ENCODE measurements around the gene CDHR2.

DNA sequence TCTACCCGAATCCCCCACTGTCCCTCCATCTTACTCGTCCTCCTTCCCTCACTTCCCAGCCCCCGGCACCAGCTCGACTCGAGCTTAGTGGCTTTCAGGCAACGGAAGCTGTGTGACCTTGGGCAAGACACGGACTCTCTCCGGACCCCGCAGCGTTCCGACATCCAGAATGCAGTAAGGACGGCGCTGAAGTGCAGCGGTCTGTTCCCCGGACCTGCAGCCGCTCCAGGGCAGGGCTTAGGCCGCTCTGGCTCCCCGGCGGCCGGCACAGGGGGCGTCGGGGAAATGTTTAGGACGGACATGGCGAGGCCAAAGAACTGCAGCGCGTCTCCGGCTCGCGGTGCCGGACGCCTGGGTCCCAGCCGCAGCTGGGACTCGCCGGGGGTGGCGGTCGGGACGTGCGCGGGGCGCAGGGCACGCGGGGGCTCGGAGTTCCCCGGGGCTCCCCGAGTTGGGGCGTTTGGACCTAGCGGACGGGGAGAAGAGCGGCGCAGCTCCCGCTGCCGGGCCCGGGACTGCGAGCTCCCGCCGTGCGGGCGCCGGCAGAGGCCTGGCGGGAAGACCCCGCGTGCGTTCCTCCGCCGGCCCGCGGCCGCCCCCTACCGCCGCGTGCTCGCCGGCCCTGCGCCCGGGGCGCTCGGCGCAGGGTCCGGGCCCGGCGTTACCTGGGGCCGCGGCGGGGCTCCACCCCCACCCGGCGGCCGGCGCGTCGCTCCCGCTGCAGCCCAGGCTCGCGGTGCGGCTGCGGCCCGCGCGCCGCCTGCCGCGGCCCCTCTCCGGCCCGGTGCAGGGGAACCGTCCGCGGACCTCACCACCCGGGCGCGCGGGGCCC lies 6.3 kb upstream of the CDHR2 start:
- TF ChIP-seq CTCF (IDR thresholded peaks at IDR 0.05), result no peak
- TF ChIP-seq POLR2AphosphoS5 (IDR thresholded peaks at IDR 0.05; ENCODE audit: insufficient read depth in 1 of 2, low read depth in 1 of 2), result no peak
- TF ChIP-seq POLR2A (IDR thresholded peaks at IDR 0.05), result no peak
